ENCODE results near the gene AKT3.
"Not testable (repeated sequence)": the region's sequence is repeated elsewhere in the genome, so short reads cannot be mapped to it uniquely, and the experiment has no call there.

AKT3 gene

GRCh38 chr1:243705585-243705984 lies 144.5 kb downstream of the AKT3 start:
- no peak for DNase-seq (ENCODE audit: low read depth in 2 of 2)

GRCh38 chr1:243701872-243702271 lies 148.2 kb downstream of the AKT3 start:
- DNase-seq (ENCODE audit: low read depth in 2 of 2) = no peak

GRCh38 chr1:243693800-243694199 lies 156.2 kb downstream of the AKT3 start:
- DNase-seq (ENCODE audit: low read depth in 2 of 2) = no peak

- no peak for DNase-seq (ENCODE audit: low read depth in 2 of 2)
These were observed 163.9 kb downstream of the AKT3 start for GRCh38 chr1:243686159-243686558.

GRCh38 chr1:243680860-243681259 lies 169.2 kb downstream of the AKT3 start:
- DNase-seq (ENCODE audit: low read depth in 2 of 2) = no peak

- no peak for DNase-seq (ENCODE audit: low read depth in 2 of 2)
These were observed 177.4 kb downstream of the AKT3 start for GRCh38 chr1:243672539-243673074.

- no peak for DNase-seq (ENCODE audit: low read depth in 2 of 2)
These were observed 182.5 kb downstream of the AKT3 start for GRCh38 chr1:243667591-243667990.

- DNase-seq (ENCODE audit: low read depth in 2 of 2) = no peak
These were observed 182.9 kb downstream of the AKT3 start for GRCh38 chr1:243667133-243667532.

GRCh38 chr1:243663651-243664050 lies 186.4 kb downstream of the AKT3 start:
- no peak for DNase-seq (ENCODE audit: low read depth in 2 of 2)

- not testable (repeated sequence) for DNase-seq (ENCODE audit: low read depth in 2 of 2)
These were observed 187.9 kb downstream of the AKT3 start for GRCh38 chr1:243662169-243662568.

GRCh38 chr1:243658594-243659105 lies 191.4 kb downstream of the AKT3 start:
- DNase-seq (ENCODE audit: low read depth in 2 of 2) = no peak

- no peak for DNase-seq (ENCODE audit: low read depth in 2 of 2)
These were observed 192.2 kb downstream of the AKT3 start for GRCh38 chr1:243657793-243658192.

- DNase-seq (ENCODE audit: low read depth in 2 of 2) = not testable (repeated sequence)
These were observed 200.5 kb downstream of the AKT3 start for GRCh38 chr1:243649530-243649929.

- DNase-seq (ENCODE audit: low read depth in 2 of 2) = no peak
These were observed 203.2 kb downstream of the AKT3 start for GRCh38 chr1:243646841-243647240.

- no peak for DNase-seq (ENCODE audit: low read depth in 2 of 2)
These were observed 204.8 kb downstream of the AKT3 start for GRCh38 chr1:243645281-243645680.

- no peak for DNase-seq (ENCODE audit: low read depth in 2 of 2)
These were observed 207.1 kb downstream of the AKT3 start for GRCh38 chr1:243642936-243643335.

GRCh38 chr1:243639027-243639658 lies 210.9 kb downstream of the AKT3 start:
- no peak for DNase-seq (ENCODE audit: low read depth in 2 of 2)

- DNase-seq (ENCODE audit: low read depth in 2 of 2) = no peak
These were observed 211.9 kb downstream of the AKT3 start for GRCh38 chr1:243638186-243638585.

GRCh38 chr1:243628476-243628907 lies 221.6 kb downstream of the AKT3 start:
- DNase-seq (ENCODE audit: low read depth in 2 of 2) = no peak

GRCh38 chr1:243623841-243624240 lies 226.2 kb downstream of the AKT3 start:
- no peak for DNase-seq (ENCODE audit: low read depth in 2 of 2)

GRCh38 chr1:243621973-243622372 lies 228.1 kb downstream of the AKT3 start:
- no peak for DNase-seq (ENCODE audit: low read depth in 2 of 2)

GRCh38 chr1:243620096-243620495 lies 229.9 kb downstream of the AKT3 start:
- no peak for DNase-seq (ENCODE audit: low read depth in 2 of 2)

- DNase-seq (ENCODE audit: low read depth in 2 of 2) = no peak
These were observed 240.3 kb downstream of the AKT3 start for GRCh38 chr1:243609698-243610097.

- no peak for DNase-seq (ENCODE audit: low read depth in 2 of 2)
These were observed 244.4 kb downstream of the AKT3 start for GRCh38 chr1:243605604-243606003.

All from stimulated activated CD4-positive, alpha-beta T cell treated with anti-CD3 and anti-CD28 coated beads, Interleukin-12 subunit alpha, Interleukin-12 subunit beta, amount 100 ng/mL, for 24 hours (primary cell).